HL-60 (cell line): ENCODE measurements around the gene S1PR3.

Experiments
- DNase-seq, 2 experiments: peaks; one replicate each; pipeline ENCODE4 v3.0.0-alpha.2; 2010 to 2020; ENCODE audit warnings: low read depth in 1 of 2, low spot score in 1 of 2
- H3K27ac ChIP-seq: fragments of 250-450 bp; sonication (Bioruptor Pico); replicated peaks from 2 replicates; pipeline ENCODE4 v1.5.1; 2020; ENCODE audit warnings: mild to moderate bottlenecking, moderate library complexity
- H3K27me3 ChIP-seq: fragments of 250-450 bp; sonication (Bioruptor Pico); 2 replicates; pipeline ENCODE4 v1.5.1; 2021; ENCODE audit warnings: mild to moderate bottlenecking, moderate library complexity; ENCODE audit not compliant: insufficient read depth, poor library complexity, severe bottlenecking
- H3K4me3 ChIP-seq: replicated peaks from 2 replicates; pipeline ENCODE4 v1.5.1; 2011; ENCODE audit warnings: mild to moderate bottlenecking, control low read depth, low read length; ENCODE audit not compliant: insufficient read depth
- CTCF ChIP-seq: IDR thresholded peaks from one replicate; pipeline ENCODE4 v1.5.1; 2011; ENCODE audit warnings: low read length, control low read depth, inconsistent platforms; ENCODE audit not compliant: insufficient read depth
- GABPA ChIP-seq: IDR thresholded peaks from 2 replicates; pipeline ENCODE4 v1.6.1; 2012; ENCODE audit warnings: low read depth
- POLR2AphosphoS5 ChIP-seq: IDR thresholded peaks from 2 replicates; pipeline ENCODE4 v1.6.1; 2012; ENCODE audit warnings: low read depth
- REST ChIP-seq: IDR thresholded peaks from 2 replicates; pipeline ENCODE4 v1.6.1; 2012; ENCODE audit warnings: low read depth; ENCODE audit not compliant: insufficient replicate concordance
- SPI1 ChIP-seq: IDR thresholded peaks from 2 replicates; pipeline ENCODE4 v1.6.1; 2012; ENCODE audit warnings: low read depth, mild to moderate bottlenecking, borderline replicate concordance

Gene S1PR3

GRCh38 chr9:88949961-88950340, 41.3 kb upstream of the S1PR3 start:
- TF ChIP-seq CTCF (no peak), REST (no peak), GABPA (no peak), SPI1 (no peak), POLR2AphosphoS5 (no peak)

GRCh38 chr9:88950341-88951154, 40.7 kb upstream of the S1PR3 start:
- DNase-seq = peak; percentile 27 to 58
- no peak overlapping the region for H3K4me3 ChIP-seq
- TF ChIP-seq GABPA (no peak), REST (no peak), CTCF (no peak), POLR2AphosphoS5 (no peak), SPI1 (no peak)
- no peak overlapping the region for H3K27ac ChIP-seq
- no peaks in the 10 kb centered on the region for H3K27me3 ChIP-seq

More at GRCh38 chr9:88949961-88950340, 41.3 kb upstream of the S1PR3 start:
- no peak overlapping the region for H3K27ac ChIP-seq
- DNase-seq = no peak
- H3K27me3 ChIP-seq = no peaks in the 10 kb centered on the region
- H3K4me3 ChIP-seq = no peak overlapping the region

- no peak for TF ChIP-seq SPI1
- TF ChIP-seq REST = no peak
- no peak for TF ChIP-seq POLR2AphosphoS5
- no peak for TF ChIP-seq CTCF
- TF ChIP-seq GABPA = no peak
- no peak overlapping the region for H3K27ac ChIP-seq
- no peaks in the 10 kb centered on the region for H3K27me3 ChIP-seq
- no peak overlapping the region for H3K4me3 ChIP-seq
- DNase-seq = no peak
These were observed 40.1 kb upstream of the S1PR3 start for GRCh38 chr9:88951155-88951542.
